Endothelial cell (in vitro differentiated cells): ENCODE results near the gene RTL1. TPM values are rescaled to one million over a fixed set of nuclear protein-coding genes. Genes with fewer than 3 reads are reported as not detected.

Source experiments
- DNase-seq: peaks from one replicate; pipeline ENCODE4 v3.0.0; 2021; ENCODE audit warnings: low spot score
- H3K27ac Mint-ChIP-seq: one replicate; pipeline ENCODE4 v1.8.0; 2021; ENCODE audit warnings: mixed read lengths, inconsistent platforms; ENCODE audit not compliant: unreplicated experiment
- H3K27me3 Mint-ChIP-seq: one replicate; pipeline ENCODE4 v1.8.0; 2021; ENCODE audit warnings: mild to moderate bottlenecking, moderate library complexity, mixed read lengths, inconsistent platforms; ENCODE audit not compliant: unreplicated experiment
- H3K36me3 Mint-ChIP-seq: one replicate; pipeline ENCODE4 v1.8.0; 2021; ENCODE audit warnings: mild to moderate bottlenecking, low read depth, mixed read lengths, inconsistent platforms; ENCODE audit not compliant: unreplicated experiment
- H3K4me1 Mint-ChIP-seq: one replicate; pipeline ENCODE4 v1.8.0; 2021; ENCODE audit warnings: mild to moderate bottlenecking, mixed read lengths, inconsistent platforms; ENCODE audit not compliant: unreplicated experiment
- H3K4me3 Mint-ChIP-seq: one replicate; pipeline ENCODE4 v1.8.0; 2021; ENCODE audit warnings: mild to moderate bottlenecking, mixed read lengths, inconsistent platforms; ENCODE audit not compliant: unreplicated experiment
- H3K9me3 Mint-ChIP-seq: one replicate; pipeline ENCODE4 v1.8.0; 2021; ENCODE audit warnings: mixed read lengths, inconsistent platforms; ENCODE audit not compliant: unreplicated experiment
- CTCF ChIP-seq: fragments of 200-600 bp; sonication (generic); IDR thresholded peaks from one replicate; pipeline ENCODE4 v1.5.0; 2021; ENCODE audit warnings: antibody characterized with exemption; ENCODE audit not compliant: unreplicated experiment
- microRNA-seq: library from miRNA; unstranded; fragments of <30 nt; microRNA quantifications from one replicate; pipeline ENCODE4, GENCODE V29; 2020; ENCODE audit not compliant: unreplicated experiment
- total RNA-seq: library from RNA; stranded (reverse); fragmentation: NEBNext Ultra II Directional; extraction: Animal tissue kit (Norgen Biotek cat#: 25700); gene quantifications from one replicate; pipeline ENCODE4 v1.2.1, GENCODE V29; 2021; ENCODE audit not compliant: unreplicated experiment

Gene RTL1
- total RNA-seq, 1 donor from 2014 or later: 0.18 TPM

- no peak for TF ChIP-seq CTCF
- peaks cover 6% of the 10 kb centered on the region for H3K27me3 Mint-ChIP-seq
- H3K4me1 Mint-ChIP-seq: peaks cover 21% of the 10 kb centered on the region
- H3K9me3 Mint-ChIP-seq: no peaks in the 10 kb centered on the region
- H3K36me3 Mint-ChIP-seq: no peaks in the 10 kb centered on the region
- peak overlapping the region; percentile 51 for H3K4me3 Mint-ChIP-seq
- DNase-seq: no peak
- no peak overlapping the region for H3K27ac Mint-ChIP-seq
Observed at GRCh38 chr14:100834082-100834793, 69.3 kb downstream of the RTL1 start.

DNA sequence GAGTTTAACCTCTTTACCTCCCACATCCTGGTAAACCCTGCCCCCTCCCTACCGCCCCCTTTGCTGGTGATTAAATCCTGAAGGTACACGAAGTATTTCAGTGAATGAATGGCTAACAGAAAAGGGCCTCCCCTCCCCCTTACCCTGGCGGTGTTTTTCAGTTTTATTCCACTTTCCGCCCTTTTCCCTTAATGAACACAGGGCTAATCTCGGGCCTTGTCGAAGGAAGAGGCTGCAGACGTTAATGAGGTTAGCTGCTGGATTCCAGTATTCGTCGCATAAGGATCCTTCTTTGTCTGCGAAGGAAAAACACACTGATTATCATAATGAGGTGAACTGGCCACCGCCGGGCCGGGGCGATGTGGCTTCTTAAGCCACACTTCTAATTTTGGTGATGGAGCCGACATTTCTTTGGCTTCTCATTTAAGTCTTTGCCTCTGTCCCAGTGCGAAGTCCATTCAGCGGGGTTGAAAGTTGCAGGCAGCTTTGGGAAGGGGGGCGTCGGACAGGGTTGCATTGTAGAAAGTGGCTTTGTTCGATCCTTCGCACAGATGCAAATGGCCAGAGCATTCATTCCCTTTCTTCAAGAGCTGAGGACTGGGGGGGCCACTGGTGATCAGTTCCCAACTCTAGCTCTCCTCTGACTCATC lies 71.1 kb downstream of the RTL1 start:
- no peak overlapping the region for H3K4me3 Mint-ChIP-seq

DNA sequence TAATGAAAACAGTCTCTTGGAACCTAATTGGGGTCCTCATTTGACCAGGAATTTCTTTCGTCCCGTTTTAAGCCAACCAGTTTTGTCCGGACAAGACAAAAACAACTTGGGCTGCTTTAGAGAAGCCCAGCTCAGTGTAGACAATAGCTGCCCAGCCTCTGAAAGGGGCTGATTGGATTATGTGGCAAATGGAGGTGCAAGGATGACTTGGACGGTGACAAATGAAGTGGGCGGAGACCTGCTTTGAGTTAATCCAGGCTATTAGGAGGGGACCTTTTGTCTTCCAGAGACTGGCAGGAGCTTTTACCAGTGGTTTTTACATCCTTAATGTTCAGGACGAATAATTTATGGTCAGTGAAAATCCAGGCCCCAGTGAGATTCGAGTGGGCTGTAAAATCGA lies 72.8 kb downstream of the RTL1 start:
- H3K9me3 Mint-ChIP-seq: peaks cover 5% of the 10 kb centered on the region
- H3K27me3 Mint-ChIP-seq: peaks cover 3% of the 10 kb centered on the region
- peaks cover 10% of the 10 kb centered on the region for H3K4me1 Mint-ChIP-seq
- peaks cover 5% of the 10 kb centered on the region for H3K36me3 Mint-ChIP-seq
- H3K4me3 Mint-ChIP-seq: no peak overlapping the region
- no peak for DNase-seq
- no peak overlapping the region for H3K27ac Mint-ChIP-seq
- no peak for TF ChIP-seq CTCF

More for the DNA sequence above, 71.1 kb downstream of the RTL1 start:
- peaks cover 6% of the 10 kb centered on the region for H3K27me3 Mint-ChIP-seq
- peaks cover 3% of the 10 kb centered on the region for H3K36me3 Mint-ChIP-seq
- DNase-seq: no peak
- H3K4me1 Mint-ChIP-seq: peaks cover 10% of the 10 kb centered on the region
- H3K27ac Mint-ChIP-seq: no peak overlapping the region
- no peak for TF ChIP-seq CTCF
- H3K9me3 Mint-ChIP-seq: peaks cover 2% of the 10 kb centered on the region

Small RNA genes within 50 kb of the gene (microRNA-seq; reads per million reads assigned to microRNA genes)
- gene MIR127 (1.7 reads per million, percentile 25 among the genes with 10 or more reads in this experiment), gene MIR136 (not detected), gene MIR337 (0.97 reads per million, percentile 10 among the genes with 10 or more reads in this experiment), gene MIR370 (7.5 reads per million, percentile 55 among the genes with 10 or more reads in this experiment), gene MIR431 (3.4 reads per million, percentile 41 among the genes with 10 or more reads in this experiment), gene MIR432 (2.0 reads per million, percentile 29 among the genes with 10 or more reads in this experiment), gene MIR433 (0.49 reads per million), gene MIR493 (0.42 reads per million), gene MIR665 (not detected)

Other genes with a start within 250 kb of the RTL1 start
- gene DLK1, start 176.8 kb downstream of the RTL1 start, total RNA-seq: 1.3 TPM
- not detected for gene MEG3, start 77.6 kb downstream of the RTL1 start, total RNA-seq